Left kidney (tissue), 8 donors: Measurements from ENCODE around the gene RGS2. TPM values are rescaled to one million over a fixed set of nuclear protein-coding genes. Genes with fewer than 3 reads are reported as not detected.
A peak's percentile ranks its signal among the peaks of the same experiment; 100 is the strongest.

Source experiments
- DNase-seq: peaks from one replicate; pipeline ENCODE4 v3.0.0-alpha.2; 2013
- long read RNA-seq, 8 donors: transcript quantifications; one replicate each; lab custom pipeline, GENCODE V29; 2026
- polyA plus RNA-seq: library from polyadenylated mRNA; unstranded; fragments of 120-200 nt; gene quantifications from one replicate; pipeline ENCODE4 v1.2.1, GENCODE V29; 2013; ENCODE audit not compliant: insufficient read length

Gene RGS2, protein sequence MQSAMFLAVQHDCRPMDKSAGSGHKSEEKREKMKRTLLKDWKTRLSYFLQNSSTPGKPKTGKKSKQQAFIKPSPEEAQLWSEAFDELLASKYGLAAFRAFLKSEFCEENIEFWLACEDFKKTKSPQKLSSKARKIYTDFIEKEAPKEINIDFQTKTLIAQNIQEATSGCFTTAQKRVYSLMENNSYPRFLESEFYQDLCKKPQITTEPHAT
- 28.2 TPM for polyA plus RNA-seq
- long read RNA-seq, donor 1, transcript RGS2-201 (5 exons, 1,354 nt), result major isoform, 17 of 17 reads
- long read RNA-seq, donor 1, partial matches to known transcripts, result 0 of 17 reads
- long read RNA-seq, donor 1, other reads (novel, unspliced or antisense), result 0 of 17 reads
- long read RNA-seq, donor 2, transcript RGS2-201 (5 exons, 1,354 nt), result major isoform, 9 of 9 reads
- long read RNA-seq, donor 2, partial matches to known transcripts, result 0 of 9 reads
- long read RNA-seq, donor 2, other reads (novel, unspliced or antisense), result 0 of 9 reads
- long read RNA-seq, donor 3, transcript RGS2-201 (5 exons, 1,354 nt), result major isoform, 7 of 13 reads
- long read RNA-seq, donor 3, partial matches to known transcripts, result 6 of 13 reads
- long read RNA-seq, donor 3, other reads (novel, unspliced or antisense), result 0 of 13 reads
- long read RNA-seq, donor 4, partial matches to known transcripts, result 0 of 2 reads
- long read RNA-seq, donor 4, other reads (novel, unspliced or antisense), result 0 of 2 reads
- long read RNA-seq, donor 5, transcript RGS2-201 (5 exons, 1,354 nt), result major isoform, 22 of 34 reads
- long read RNA-seq, donor 5, partial matches to known transcripts, result 12 of 34 reads
- long read RNA-seq, donor 5, other reads (novel, unspliced or antisense), result 0 of 34 reads
- long read RNA-seq, donor 6, transcript RGS2-201 (5 exons, 1,354 nt), result major isoform, 7 of 14 reads
- long read RNA-seq, donor 6, partial matches to known transcripts, result 7 of 14 reads
- long read RNA-seq, donor 6, other reads (novel, unspliced or antisense), result 0 of 14 reads
- long read RNA-seq, donor 7, transcript RGS2-201 (5 exons, 1,354 nt), result major isoform, 15 of 22 reads
- long read RNA-seq, donor 7, partial matches to known transcripts, result 6 of 22 reads
- long read RNA-seq, donor 7, other reads (novel, unspliced or antisense), result 0 of 22 reads
- long read RNA-seq, donor 8, transcript RGS2-201 (5 exons, 1,354 nt), result major isoform, 9 of 14 reads
- long read RNA-seq, donor 8, partial matches to known transcripts, result 5 of 14 reads
- long read RNA-seq, donor 8, other reads (novel, unspliced or antisense), result 0 of 14 reads

DNA sequence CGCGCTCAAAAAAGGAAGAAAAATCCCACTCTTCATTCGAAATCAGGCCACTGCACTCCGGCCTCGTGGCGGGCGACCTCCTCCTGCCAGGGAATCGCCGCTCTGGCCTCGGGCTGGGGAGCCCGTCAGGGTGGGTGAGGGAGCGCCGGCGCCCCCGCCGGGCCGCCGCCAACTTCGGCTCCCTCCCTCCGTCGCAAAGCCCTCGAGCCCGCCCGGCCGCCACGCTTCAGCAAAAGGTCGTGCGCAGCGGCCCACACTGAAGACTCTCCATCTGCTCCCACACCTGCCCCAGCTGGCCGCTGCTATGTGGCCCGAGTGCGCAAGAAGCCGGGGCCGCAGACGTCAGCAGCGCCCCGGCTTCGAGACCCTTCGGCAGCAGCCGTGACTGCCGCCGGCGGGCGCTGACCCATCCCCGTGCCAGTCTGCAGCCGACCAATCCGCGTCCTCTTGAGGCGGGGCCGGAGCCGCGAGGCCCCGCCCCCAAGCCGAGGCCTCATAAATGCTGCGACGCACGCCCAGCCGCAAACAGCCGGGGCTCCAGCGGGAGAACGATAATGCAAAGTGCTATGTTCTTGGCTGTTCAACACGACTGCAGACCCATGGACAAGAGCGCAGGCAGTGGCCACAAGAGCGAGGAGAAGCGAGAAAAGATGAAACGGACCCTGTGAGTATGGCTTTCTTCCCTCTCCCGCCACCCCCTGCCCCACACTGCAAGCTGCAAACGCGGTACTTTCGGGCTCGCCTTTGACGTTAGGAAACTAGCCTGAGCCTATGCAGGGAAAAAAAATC is at the start of gene RGS2:
Gene RGS2 (plus strand): TSS at position 522 of the 789 bp plus-strand sequence. CDS start 33 bp downstream, at position 555.
- DNase-seq, result peak; percentile 91

DNA sequence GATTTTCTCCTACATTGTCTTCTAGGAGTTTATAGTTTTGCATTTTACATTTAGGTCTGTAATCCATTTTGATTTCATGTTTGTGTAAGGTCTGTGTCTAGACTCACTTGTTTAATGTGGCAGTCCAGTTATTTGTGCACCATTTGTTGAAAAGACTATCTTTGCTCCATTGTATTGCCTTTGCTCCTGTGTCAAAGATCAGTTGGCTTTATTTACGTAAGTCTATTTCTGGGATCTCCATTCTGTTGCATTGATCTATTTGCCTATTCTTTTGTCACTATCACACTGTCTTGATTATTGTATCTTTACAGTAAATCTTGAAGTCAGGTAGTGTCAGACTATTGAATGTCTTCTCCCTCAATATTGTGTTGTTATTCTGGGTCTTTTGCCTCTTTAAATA is 49.7 kb upstream of the RGS2 start:
- DNase-seq, result no peak

DNA sequence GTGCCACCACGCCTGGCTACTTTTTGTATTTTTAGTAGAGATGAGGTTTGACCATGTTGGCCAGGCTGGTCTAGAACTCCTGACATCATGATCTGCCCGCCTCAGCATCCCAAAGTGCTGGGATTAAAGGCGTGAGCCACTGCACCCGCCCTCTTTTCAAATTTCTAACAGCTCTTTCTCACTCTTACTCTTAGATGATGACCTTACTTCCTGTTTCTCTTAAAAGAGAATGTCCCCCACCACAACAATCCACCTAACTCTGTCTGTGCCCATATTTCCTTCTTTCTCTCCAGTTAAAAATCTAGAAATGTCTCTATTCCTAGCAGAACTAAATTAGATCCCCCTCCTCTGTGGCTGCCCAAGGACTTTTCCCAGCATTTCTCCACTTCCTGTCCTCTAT is 46.6 kb upstream of the RGS2 start:
- DNase-seq, result no peak

DNA sequence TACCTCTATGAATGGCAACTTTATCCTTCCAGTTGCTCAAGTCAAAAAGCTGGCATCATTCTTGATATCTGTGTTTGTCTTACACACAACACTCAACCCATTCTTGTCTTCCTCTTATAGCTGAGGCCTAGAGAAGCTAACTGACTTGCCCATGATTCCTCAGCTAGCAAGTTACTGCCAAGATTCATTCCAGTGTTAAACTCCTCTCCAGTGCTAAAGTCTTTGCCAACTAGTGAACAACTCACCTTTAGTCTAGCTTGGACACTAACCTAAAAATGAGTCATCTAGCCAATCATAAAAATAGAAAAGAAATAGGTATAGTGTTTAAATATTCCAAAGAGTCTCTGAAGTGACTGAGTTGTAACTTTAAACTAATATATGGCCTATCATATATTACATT is 45.6 kb upstream of the RGS2 start:
- DNase-seq, result no peak

DNA sequence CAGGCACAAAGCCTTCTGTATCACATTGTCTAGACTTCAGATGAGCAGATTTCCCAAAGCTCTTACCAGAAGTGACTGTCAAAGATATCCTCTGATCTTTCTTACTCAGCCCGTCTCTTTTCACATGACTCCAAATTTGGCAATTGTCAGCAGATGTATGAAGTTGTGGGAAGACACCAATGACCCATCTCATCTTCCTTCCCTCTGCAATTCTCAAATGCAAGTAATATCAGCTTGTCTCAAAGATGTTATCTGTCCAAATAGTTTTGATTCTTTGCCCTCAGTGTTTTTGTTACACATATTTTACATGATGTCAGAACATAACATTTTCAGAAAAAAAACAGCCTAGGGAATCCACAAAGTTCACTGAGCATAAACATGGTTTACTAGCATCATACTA is 45.1 kb upstream of the RGS2 start:
- no peak for DNase-seq

DNA sequence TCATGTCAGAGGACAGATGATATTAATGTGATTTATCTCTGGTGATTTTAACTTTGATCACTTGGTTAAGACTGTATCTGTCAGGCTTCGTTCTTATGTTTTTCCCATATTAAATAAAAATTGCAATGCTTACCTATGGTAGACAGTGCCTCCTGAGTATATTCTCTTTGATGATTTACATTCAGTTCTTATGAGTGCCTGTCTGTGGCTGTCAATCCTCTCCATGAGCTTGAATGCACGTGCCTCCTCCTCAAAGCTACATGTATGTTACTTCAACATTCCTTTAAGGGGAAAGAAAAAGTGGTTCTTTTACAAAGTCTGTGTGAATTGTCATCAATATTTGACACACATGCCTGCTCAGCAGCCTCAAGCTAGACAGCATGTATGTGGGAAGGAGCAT is 44.2 kb upstream of the RGS2 start:
- DNase-seq, result no peak

DNA sequence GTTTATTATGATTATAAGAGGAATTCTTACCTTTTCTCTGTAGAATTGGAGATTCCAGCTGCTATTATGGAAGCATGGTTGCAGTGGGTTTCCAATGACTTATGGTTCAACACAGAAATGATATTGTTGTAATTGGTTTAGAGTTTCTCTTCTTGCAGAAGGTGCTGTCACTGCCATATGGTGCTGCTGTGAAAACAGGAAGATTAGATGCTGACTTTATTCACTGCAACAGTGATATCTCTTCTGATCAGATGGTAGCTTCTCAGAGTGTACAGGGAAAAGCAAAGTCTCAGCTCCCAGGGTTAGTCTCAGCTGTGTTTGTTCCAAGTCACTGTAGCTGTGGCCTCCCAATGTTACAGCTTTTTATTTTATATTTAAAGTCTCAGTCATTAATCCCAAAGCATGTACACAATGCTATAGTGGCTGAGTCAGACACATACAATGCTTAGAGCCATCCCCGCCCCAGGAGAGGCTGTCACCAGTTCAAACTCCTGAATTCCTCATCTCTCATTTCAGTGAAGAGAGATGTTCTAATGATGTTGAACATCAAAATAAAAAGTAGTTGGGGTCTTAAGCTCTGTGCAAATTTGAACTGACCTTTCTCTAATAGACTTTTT is 42.7 kb upstream of the RGS2 start:
- no peak for DNase-seq

DNA sequence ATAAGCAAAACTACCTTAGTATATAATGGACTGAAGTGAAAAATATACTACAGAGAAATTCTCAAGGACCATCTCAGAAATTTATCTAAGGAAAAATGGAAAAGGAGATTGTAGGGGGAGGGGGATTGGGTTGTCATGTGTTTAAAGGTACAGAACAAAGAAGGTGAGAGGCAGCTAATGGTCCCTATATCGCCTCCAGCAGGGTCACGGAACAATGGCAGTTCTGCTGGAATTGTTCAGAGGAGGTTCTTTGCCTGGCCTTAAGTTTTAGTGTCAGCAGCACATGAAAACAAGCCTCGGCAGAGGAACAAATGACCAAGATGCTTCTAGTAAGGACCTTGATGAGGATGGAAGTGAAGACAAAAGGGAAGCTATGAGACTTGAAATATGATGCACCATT is 42.0 kb upstream of the RGS2 start:
- no peak for DNase-seq

DNA sequence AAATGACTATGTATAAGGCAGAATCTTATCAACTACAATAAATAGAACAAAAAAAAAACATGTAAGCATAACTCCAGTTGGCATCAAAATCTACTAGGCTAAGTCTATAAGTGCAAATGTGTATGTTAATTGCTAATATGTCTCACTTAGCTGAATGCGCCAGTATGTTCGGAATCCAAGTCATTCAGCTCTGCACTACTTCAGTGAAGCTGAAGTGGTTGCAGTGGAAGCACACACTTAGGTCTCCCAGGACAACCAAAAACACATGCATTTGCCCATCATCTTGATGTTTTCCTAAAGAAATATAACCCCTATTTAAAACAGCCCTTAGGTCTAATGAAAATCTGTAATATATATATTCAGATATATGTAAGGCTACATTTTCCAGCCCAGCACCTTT is 41.0 kb upstream of the RGS2 start:
- DNase-seq, result no peak

DNA sequence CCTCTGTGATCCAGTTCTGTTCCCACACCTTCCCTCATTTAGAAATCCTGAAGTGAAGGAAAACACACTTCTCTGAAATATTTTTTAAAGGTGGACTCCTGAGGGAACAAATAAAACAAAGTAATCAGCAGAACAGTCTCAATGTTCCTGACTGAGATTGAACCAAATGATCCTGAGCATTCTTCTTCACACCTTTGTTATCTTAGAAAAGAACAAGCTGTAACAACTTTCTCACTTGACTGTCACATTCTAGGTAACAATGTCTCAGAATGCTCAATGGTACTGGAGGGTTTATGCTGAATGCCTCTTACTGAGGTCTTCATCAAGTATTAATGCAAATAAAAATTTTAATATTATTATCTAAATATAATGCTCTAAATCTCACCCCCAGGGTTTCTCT is 40.4 kb upstream of the RGS2 start:
- no peak for DNase-seq

DNA sequence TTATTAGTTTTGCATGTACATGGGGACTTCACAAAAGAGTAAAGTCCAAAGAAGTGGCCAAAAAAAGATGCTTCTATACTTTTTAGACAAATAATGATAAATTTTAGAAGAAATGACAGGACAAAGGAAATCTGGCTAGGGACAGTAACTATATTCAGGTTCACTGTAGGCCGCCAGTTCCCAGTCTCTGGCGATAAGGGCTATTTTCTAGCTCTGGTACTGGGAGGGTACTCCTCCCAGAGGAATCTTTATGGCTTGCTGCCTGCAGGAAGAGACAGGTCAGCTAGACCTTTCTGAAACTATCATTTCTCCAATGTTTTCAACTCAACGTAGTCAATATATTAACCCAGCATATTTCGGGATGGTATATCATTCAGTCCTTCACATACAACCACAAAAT is 37.5 kb upstream of the RGS2 start:
- no peak for DNase-seq

DNA sequence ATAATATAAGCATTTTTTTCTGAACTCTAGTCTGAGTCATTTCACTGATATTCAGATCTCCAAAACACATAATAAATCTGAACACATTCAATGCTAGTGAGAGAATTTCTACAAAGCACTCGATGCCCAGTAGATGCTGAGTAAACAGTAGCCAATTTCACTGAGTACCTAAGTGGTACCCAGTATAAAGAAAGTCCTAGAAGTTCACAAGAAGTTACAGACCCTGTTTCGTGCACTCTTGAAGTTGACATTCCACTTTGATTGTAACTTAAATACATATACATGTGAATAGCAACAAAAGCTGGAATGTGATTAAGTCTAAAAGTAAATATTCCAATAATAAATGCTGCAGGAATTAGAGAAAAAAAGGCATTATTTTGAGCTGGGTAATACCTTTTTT is 33.2 kb upstream of the RGS2 start:
- no peak for DNase-seq

DNA sequence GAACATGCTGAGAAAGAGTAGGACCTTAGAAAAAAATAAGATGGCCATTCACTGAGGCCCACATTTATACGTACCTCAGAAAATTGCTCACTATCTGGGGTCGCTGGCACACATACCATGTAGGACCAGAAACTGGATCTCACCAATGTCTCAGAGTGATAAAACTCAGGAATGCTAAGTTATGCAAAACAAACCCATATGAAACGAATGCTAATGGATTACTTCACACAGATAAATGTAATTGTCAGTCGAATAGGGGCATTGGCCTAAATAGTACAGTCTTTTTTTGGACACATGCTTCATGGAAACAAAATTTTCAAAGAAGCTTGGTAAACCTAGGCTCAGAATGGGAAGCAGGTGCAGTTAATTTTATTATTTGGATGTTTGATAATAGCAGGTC is 32.6 kb upstream of the RGS2 start:
- no peak for DNase-seq

DNA sequence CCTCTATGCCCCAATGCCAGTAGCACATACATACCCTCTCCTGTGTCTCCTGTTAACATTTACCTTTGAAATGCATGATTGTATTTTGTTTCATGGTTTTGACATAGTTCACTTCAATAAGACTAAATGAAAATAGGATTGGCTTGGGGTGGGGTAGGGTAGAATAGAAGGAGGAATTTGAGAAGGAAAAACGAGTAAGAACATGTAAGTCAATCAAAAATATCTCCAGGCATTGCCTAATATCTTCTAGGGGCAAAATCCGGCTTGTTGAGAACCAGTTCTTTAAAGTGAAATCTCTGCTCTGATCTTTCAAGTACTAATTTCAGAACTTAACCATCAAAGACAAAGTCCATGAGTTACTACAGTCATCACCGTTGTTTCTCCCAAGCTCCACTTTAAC is 31.8 kb upstream of the RGS2 start:
- DNase-seq, result no peak

DNA sequence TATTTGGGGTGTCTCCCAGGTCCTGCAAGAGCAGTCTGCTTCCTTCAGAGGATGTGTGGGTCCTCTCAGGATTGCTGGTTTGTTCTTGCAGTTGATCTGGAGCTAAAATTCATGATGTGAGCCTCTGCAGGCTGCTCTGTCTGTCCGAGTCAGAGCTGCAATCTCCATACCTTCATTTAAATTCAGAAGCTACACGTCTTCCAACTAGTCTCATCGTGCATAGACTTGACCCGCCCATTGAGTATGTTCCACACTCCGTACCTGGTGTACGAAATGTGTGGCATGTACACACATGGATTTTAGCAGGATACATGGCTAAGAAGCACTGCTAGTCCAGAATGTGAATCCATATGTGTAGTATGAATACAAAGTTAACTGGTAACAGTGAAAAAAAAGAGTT is 25.0 kb upstream of the RGS2 start:
- DNase-seq, result no peak

DNA sequence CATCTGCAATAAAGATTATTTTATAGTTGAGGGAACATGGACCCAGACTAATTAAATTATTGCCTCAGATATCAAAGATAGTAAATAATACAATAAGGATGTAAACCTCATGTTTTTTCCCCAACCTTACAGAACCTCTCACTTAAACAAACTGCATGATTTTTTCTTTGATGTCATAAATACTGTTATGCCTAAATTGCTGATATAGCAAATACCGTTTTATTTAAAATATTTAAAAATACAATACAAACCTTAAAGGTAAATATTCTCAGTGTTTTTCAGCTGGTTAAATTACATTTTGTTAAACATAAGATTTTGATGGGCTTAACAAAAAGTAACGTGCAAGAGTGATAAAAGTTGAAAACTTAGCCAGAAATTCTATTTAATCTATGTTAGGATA is 24.4 kb upstream of the RGS2 start:
- DNase-seq, result no peak

DNA sequence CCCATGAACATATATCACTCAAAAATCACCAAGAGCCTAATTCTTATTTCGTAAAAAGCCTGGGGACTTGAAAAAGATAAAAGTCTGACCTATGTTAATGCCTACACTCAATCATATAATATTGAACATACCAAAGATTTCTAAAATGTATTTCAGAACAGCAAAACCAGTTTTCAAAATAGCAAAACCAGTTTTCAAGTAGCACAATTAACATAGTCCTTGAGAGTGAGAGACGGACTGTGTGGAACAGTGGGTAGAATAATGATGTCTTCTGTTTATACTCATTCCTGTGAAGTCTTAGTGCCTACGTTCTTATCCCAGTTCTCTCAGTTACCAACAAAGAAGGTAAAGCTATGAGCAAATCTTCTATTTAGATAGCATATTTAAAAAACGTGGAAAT is 22.3 kb upstream of the RGS2 start:
- DNase-seq, result no peak

DNA sequence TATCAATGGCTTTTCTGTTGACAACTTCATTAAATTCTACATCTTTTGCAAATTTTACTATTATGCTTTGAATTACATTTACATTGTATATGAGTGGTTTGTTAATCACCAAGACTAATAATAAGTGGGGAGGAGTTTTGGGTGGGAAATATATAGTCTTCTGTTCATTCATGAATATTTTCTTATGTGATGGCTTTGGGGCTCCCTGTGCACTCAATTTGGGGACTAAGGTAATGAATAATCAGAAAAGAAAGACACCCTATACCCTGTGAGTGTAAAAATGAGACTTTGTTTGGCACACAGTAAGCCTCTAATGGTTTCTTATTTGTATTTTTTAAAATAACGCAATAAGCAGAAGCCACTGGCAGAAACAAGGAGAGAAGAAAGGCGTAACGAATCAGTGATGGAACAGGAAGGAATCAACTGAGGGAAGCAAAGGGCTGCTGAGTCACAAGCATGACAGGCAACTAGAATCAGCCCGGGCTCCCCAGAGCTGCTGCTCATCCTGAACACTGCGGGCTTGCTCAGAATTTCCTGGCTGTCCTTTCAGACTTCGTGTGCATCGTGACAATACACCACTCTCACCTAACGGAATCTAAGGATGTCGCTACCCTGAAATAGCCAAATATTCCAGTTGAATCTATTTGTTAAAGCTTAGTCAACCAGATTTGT is 20.8 kb upstream of the RGS2 start:
- no peak for DNase-seq

DNA sequence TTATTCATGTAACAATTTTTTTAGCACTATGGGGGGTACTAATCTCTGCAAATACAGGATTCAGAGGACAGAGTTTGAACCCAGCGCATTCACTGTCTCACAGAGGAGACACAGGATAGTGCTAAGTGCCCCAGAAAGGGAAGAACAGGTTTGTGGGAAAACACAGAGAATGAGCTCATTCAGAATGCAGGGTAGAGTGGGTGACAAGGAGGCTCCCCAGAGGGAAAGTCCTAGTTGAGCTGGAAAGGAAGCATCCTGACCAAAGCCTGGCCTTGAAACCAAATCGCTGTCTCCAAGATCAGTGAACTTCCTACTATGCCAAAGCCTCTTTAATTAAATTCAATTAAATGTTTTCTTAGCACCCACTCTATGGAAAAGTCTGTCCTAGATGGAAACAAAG is 19.0 kb upstream of the RGS2 start:
- no peak for DNase-seq

DNA sequence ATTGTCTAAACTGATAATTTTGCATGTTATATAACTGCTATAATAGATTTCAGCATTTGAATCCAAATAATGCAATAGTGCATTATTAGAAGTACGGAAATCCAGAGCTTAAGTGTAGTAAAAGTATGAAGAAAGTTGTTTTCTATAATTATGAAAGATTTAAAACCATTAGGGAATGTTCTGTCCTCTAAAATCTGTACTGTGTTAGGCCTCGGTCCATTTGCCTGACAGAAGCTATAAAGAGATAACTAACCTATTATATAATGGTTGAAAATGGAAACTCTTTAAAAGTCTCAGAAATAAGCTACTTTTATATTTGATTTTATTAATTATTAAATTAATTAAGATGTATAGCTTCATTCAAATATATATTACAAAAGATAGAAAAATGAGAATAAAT is 16.2 kb upstream of the RGS2 start:
- no peak for DNase-seq
